Renal pelvis (tissue), 4 donors: ENCODE measurements around the gene SPAG9. TPM values are rescaled to one million over a fixed set of nuclear protein-coding genes. Genes with fewer than 3 reads are reported as not detected.
"Not testable (repeated sequence)": the region's sequence is repeated elsewhere in the genome, so short reads cannot be mapped to it uniquely, and the experiment has no call there.

Source experiments
- DNase-seq: peaks from one replicate; pipeline ENCODE4 v3.0.0-alpha.2; 2013
- polyA plus RNA-seq, 3 donors: library from polyadenylated mRNA; unstranded; fragments of 120-200 nt; gene quantifications; one replicate each; pipeline ENCODE4 v1.2.1, GENCODE V29; 2013; ENCODE audit not compliant: insufficient read length in 3 of 3

The SPAG9 gene
- polyA plus RNA-seq, 3 donors, result 88.3 to 119 (median 115) TPM

- peak; percentile 79 for DNase-seq
Measured at GRCh38 chr17:50944054-50944901, 176.4 kb downstream of the SPAG9 start.

GRCh38 chr17:50943575-50943933, 177.1 kb downstream of the SPAG9 start:
- DNase-seq, result no peak

GRCh38 chr17:50941676-50942048, 179.0 kb downstream of the SPAG9 start:
- DNase-seq, result not testable (repeated sequence)

GRCh38 chr17:50939795-50940684, 180.6 kb downstream of the SPAG9 start:
- DNase-seq, result no peak

GRCh38 chr17:50939542-50939794, 181.2 kb downstream of the SPAG9 start:
- DNase-seq, result no peak

- DNase-seq, result no peak
Measured at GRCh38 chr17:50938821-50939541, 181.7 kb downstream of the SPAG9 start.

- DNase-seq, result no peak
Measured at GRCh38 chr17:50935996-50936266, 184.7 kb downstream of the SPAG9 start.

GRCh38 chr17:50935221-50935995, 185.3 kb downstream of the SPAG9 start:
- no peak for DNase-seq

GRCh38 chr17:50934672-50935220, 185.9 kb downstream of the SPAG9 start:
- DNase-seq, result no peak

- no peak for DNase-seq
Measured at GRCh38 chr17:50934161-50934560, 186.5 kb downstream of the SPAG9 start.

- DNase-seq, result no peak
Measured at GRCh38 chr17:50931144-50931908, 189.3 kb downstream of the SPAG9 start.

GRCh38 chr17:50928646-50929045, 192.0 kb downstream of the SPAG9 start:
- DNase-seq, result no peak

- DNase-seq, result no peak
Measured at GRCh38 chr17:50927287-50927686, 193.4 kb downstream of the SPAG9 start.

GRCh38 chr17:50926523-50926922, 194.1 kb downstream of the SPAG9 start:
- DNase-seq, result no peak

- DNase-seq, result no peak
Measured at GRCh38 chr17:50925296-50925891, 195.3 kb downstream of the SPAG9 start.

- DNase-seq, result no peak
Measured at GRCh38 chr17:50924800-50925199, 195.9 kb downstream of the SPAG9 start.

- DNase-seq, result no peak
Measured at GRCh38 chr17:50924300-50924699, 196.4 kb downstream of the SPAG9 start.

GRCh38 chr17:50923611-50924010, 197.1 kb downstream of the SPAG9 start:
- no peak for DNase-seq

- DNase-seq, result no peak
Measured at GRCh38 chr17:50922721-50923405, 197.8 kb downstream of the SPAG9 start.

GRCh38 chr17:50922107-50922506, 198.6 kb downstream of the SPAG9 start:
- no peak for DNase-seq
